K562 (cell line): ENCODE measurements around the gene SLC9A3. TPM values are rescaled to one million over a fixed set of nuclear protein-coding genes. Genes with fewer than 3 reads are reported as not detected.

Experiments
- ARID3B ChIP-seq: fragments of 250-450 bp; sonication (Bioruptor Pico); IDR thresholded peaks from 2 replicates; pipeline ENCODE4 v1.4.0; 2020; ENCODE audit warnings: borderline replicate concordance
- CTCF ChIP-seq, 3 experiments: IDR thresholded peaks in 2 of 3; conservative IDR thresholded peaks in 1 of 3; 2 replicates each; pipeline ENCODE4 v1.5.1; 2011 to 2012; ENCODE audit warnings: low read length in 3 of 3, mild to moderate bottlenecking in 3 of 3, control low read depth in 2 of 3, improper control_type of control experiment in 1 of 3, inconsistent platforms in 1 of 3, low read depth in 1 of 3, mixed read lengths in 1 of 3, moderate library complexity in 1 of 3; ENCODE audit not compliant: insufficient read depth in 2 of 3
- E2F3 ChIP-seq: fragments of 250-450 bp; sonication (Bioruptor Pico); IDR thresholded peaks from 2 replicates; pipeline ENCODE4 v1.4.0; 2020; ENCODE audit warnings: mild to moderate bottlenecking
- MTA3 ChIP-seq: fragments of 450-650 bp; formaldehyde crosslinking; IDR thresholded peaks from 2 replicates; pipeline ENCODE4 v1.6.1; 2017; ENCODE audit warnings: mild to moderate bottlenecking, borderline replicate concordance
- NR2C2 ChIP-seq, 2 experiments: fragments of 200-800 bp in 1 of 2; sonication (Bioruptor generic) in 1 of 2; sonication (generic) in 1 of 2; formaldehyde crosslinking in 1 of 2; IDR thresholded peaks; 2 replicates each; pipeline versions ENCODE4 v1.6.1 to v1.8.0; 2016 to 2022; ENCODE audit warnings: mild to moderate bottlenecking in 1 of 2, missing compliant biosample characterization in 1 of 2, missing genetic modification characterization in 1 of 2, missing genetic modification reagents in 1 of 2
- PURB ChIP-seq: sonication (generic); formaldehyde crosslinking; IDR thresholded peaks from 2 replicates; pipeline ENCODE4 v1.9.0; 2021; ENCODE audit warnings: low read depth, mild to moderate bottlenecking, missing genetic modification reagents
- RBBP5 ChIP-seq: fragments of 200-600 bp; sonication (generic); IDR thresholded peaks from 2 replicates; pipeline ENCODE4 v1.6.1; 2012; ENCODE audit warnings: borderline replicate concordance, mild to moderate bottlenecking, low read length, control low read depth, inconsistent platforms; ENCODE audit not compliant: insufficient read depth, poor library complexity, severe bottlenecking
- VEZF1 ChIP-seq: fragments of 200-800 bp; sonication (Bioruptor generic); IDR thresholded peaks from 2 replicates; pipeline ENCODE4 v1.6.1; 2017; ENCODE audit warnings: missing genetic modification characterization, missing compliant biosample characterization
- ZBTB11 ChIP-seq, 3 experiments: fragments of 200-800 bp in 1 of 3; fragments of 250-450 bp in 1 of 3; fragments of 450-650 bp in 1 of 3; sonication (Bioruptor Pico) in 1 of 3; sonication (Bioruptor generic) in 1 of 3; formaldehyde crosslinking in 1 of 3; IDR thresholded peaks; 2 replicates each; pipeline versions ENCODE4 v1.6.1 to v1.8.0; 2016 to 2022; ENCODE audit warnings: mild to moderate bottlenecking in 2 of 3, missing genetic modification characterization in 2 of 3, missing compliant biosample characterization in 1 of 3, moderate library complexity in 1 of 3
- ZBTB17 ChIP-seq: fragments of 450-650 bp; formaldehyde crosslinking; IDR thresholded peaks from 2 replicates; pipeline ENCODE4 v1.4.0; 2020; ENCODE audit warnings: mild to moderate bottlenecking
- ZBTB9 ChIP-seq: fragments of 450-650 bp; formaldehyde crosslinking; IDR thresholded peaks from 2 replicates; pipeline ENCODE4 v1.4.0; 2020; ENCODE audit warnings: mild to moderate bottlenecking, moderate library complexity
- ZC3H11A ChIP-seq: IDR thresholded peaks from 2 replicates; pipeline ENCODE4 v1.6.1; 2012; ENCODE audit warnings: low read depth, low read length, improper control_type of control experiment
- ZNF197 ChIP-seq: fragments of 200-800 bp; sonication (Bioruptor generic); IDR thresholded peaks from 2 replicates; pipeline ENCODE4 v1.6.1; 2016; ENCODE audit warnings: low read depth, missing genetic modification characterization, missing compliant biosample characterization
- ZNF830 ChIP-seq: fragments of 250-450 bp; sonication (Bioruptor Pico); IDR thresholded peaks from 2 replicates; pipeline ENCODE4 v1.5.0; 2021; ENCODE audit warnings: mild to moderate bottlenecking
- polyA plus RNA-seq, 8 experiments: library from polyadenylated mRNA; depleted of rRNA in 4 of 8; stranded (reverse) in 5 of 8; unstranded in 3 of 8; fragments of >200 nt; fragmentation: Nextera tagmentation in 2 of 8; fragmentation: Illumina TruSeq in 1 of 8; extraction: Ambion mirVana in 2 of 8; extraction: Trizol in 1 of 8; gene quantifications; 2 replicates each; pipeline versions ENCODE4 v1.2.1 to v1.2.3, GENCODE V29; 2011 to 2014; ENCODE audit warnings: inconsistent platforms in 1 of 8, missing spikeins in 1 of 8
- total RNA-seq, 7 experiments: library from RNA; depleted of rRNA in 6 of 7; stranded (reverse); fragments of >200 nt in 6 of 7; fragmentation: Illumina TruSeq in 2 of 7; extraction: Trizol in 2 of 7; gene quantifications; 2 replicates each; pipeline versions ENCODE4 v1.2.1 to v1.2.3, GENCODE V29; 2011 to 2021; ENCODE audit warnings: low replicate concordance in 1 of 7

SLC9A3 gene
- total and polyA plus RNA-seq, 9 of the 15 experiments (the other 6 are each of a cell fraction or from before 2014, with no cell fraction given): 1.5 to 5.8 (median 3.7) TPM; not detected in 2

GRCh38 chr5:442335-443238 is 81.7 kb downstream of the SLC9A3 start, which contains the start of gene EXOC3 (continued):
- TF ChIP-seq PURB (CRISPR knock-in tag): no peak
- no peak for TF ChIP-seq ZNF197
- no peak for TF ChIP-seq ARID3B (CRISPR knock-in tag)
- TF ChIP-seq ZNF830 (CRISPR knock-in tag): no peak
- TF ChIP-seq ZBTB9 (CRISPR knock-in tag): peak; percentile 51
- no peak for TF ChIP-seq ZC3H11A
- TF ChIP-seq MTA3: no peak
- TF ChIP-seq ZBTB11 (CRISPR knock-in tag; IDR thresholded peaks at IDR 0.05): peak; percentile 47 to 90 (median 58); a peak in 4 of 6 replicates
- peak; percentile 80 for TF ChIP-seq VEZF1 (CRISPR knock-in tag)
- peak; percentile 87 for TF ChIP-seq RBBP5
- no peak for TF ChIP-seq ZBTB17
- TF ChIP-seq CTCF (IDR thresholded peaks at IDR 0.05 in 2 of 3, conservative IDR thresholded peaks at IDR 0.05 in 1 of 3; ENCODE audit: insufficient read depth in 2 of 3, low read depth in 1 of 3, low read length in 3 of 3): 0 out of 6 replicates have a peak, but pooled peaks of 1 of the 3 experiments have one; percentile 1
- no peak; the same call in 1 of the 2 replicates for TF ChIP-seq NR2C2 (CRISPR knock-in tag; IDR thresholded peaks at IDR 0.05)
- peak; percentile 28; the same call in 1 of the 2 replicates for TF ChIP-seq NR2C2 (tag; IDR thresholded peaks at IDR 0.05)
- TF ChIP-seq E2F3 (CRISPR knock-in tag): 0 out of 2 replicates have a peak, but pooled peaks have one; percentile 38
